IPS-18a (cell line): ENCODE results near the gene NHEJ1.

Source experiments
- H3K27ac ChIP-seq: one replicate; pipeline ENCODE4 v1.5.1; 2013; ENCODE audit warnings: low read length
- H3K27me3 ChIP-seq: one replicate; pipeline ENCODE4 v1.6.1; 2013; ENCODE audit warnings: mild to moderate bottlenecking, low read length; ENCODE audit not compliant: control insufficient read depth, insufficient read depth
- H3K36me3 ChIP-seq: one replicate; pipeline ENCODE4 v1.6.1; 2013; ENCODE audit warnings: low read depth, low read length; ENCODE audit not compliant: control insufficient read depth
- H3K4me1 ChIP-seq: one replicate; pipeline ENCODE4 v1.6.1; 2013; ENCODE audit warnings: low read depth, low read length; ENCODE audit not compliant: control insufficient read depth
- H3K4me3 ChIP-seq: one replicate; pipeline ENCODE4 v1.5.1; 2013; ENCODE audit warnings: low read length
- H3K9ac ChIP-seq: one replicate; pipeline ENCODE4 v1.6.1; 2013; ENCODE audit warnings: mild to moderate bottlenecking, low read length, moderate library complexity
- H3K9me3 ChIP-seq: one replicate; pipeline ENCODE4 v1.6.1; 2013; ENCODE audit warnings: low read depth, low read length; ENCODE audit not compliant: control insufficient read depth

The NHEJ1 gene

DNA sequence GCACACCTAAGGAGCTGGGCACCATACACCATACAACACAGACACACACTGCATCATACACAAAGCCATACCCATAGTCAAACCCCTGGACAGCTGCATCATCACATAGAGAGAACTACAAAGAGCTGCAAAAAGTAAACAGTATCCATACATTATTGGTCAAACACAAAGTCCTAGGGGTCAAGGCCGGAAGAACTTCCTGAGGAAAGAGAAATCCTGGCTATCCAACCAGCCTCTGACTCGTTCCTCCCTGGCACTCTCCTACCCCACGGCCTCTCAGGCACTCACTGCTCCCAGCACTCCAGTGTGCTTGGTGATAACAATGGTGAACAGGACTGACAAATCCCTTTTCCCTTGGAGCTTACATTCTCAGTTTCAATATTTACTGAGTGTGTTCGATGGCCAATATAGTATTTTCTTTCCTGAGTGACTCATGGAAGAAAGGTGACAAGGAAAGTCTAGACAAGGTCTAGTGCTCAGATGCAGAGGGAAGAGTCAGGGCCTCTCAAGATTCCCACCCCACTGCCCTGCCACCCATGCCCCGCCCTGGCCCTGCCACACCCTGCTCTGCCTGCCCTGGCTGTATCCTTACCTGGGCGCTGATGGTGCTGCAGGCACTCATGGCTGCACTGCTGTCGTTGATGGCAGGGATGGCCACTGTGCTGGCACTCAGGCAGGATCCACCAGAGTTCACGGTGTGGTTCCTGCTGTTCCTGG is 122.7 kb downstream of the NHEJ1 start:
- H3K27ac ChIP-seq, result no peak overlapping the region
- H3K9me3 ChIP-seq, result no peaks in the 10 kb centered on the region
- no peak overlapping the region for H3K4me3 ChIP-seq
- H3K36me3 ChIP-seq, result no peaks in the 10 kb centered on the region
- peaks cover 48% of the 10 kb centered on the region for H3K27me3 ChIP-seq
- no peak overlapping the region for H3K9ac ChIP-seq
- H3K4me1 ChIP-seq, result peaks cover 3% of the 10 kb centered on the region

DNA sequence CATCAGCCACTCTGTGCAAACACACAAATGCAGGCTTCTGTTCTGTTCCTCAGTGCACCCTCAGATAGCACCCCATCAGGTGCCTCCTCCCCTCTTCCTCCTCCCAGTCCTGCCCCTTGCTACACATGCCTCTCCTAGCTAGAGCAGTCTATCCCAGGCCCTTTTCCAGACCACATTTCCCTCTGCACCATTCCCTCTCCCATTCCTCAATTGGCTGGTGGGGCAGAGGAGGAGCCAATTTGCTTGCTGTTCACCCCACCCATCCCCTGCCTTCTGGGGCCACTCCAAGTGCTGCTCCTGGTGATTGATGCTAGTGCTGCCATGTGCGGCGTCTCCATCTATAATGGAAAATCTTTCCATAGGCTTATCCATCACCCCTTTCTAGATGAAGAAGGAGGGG is 124.7 kb downstream of the NHEJ1 start:
- H3K4me3 ChIP-seq, result no peak overlapping the region
- H3K36me3 ChIP-seq, result no peaks in the 10 kb centered on the region
- H3K9ac ChIP-seq, result no peak overlapping the region
- peaks cover 34% of the 10 kb centered on the region for H3K27me3 ChIP-seq
- H3K9me3 ChIP-seq, result no peaks in the 10 kb centered on the region
- H3K4me1 ChIP-seq, result no peaks in the 10 kb centered on the region
- no peak overlapping the region for H3K27ac ChIP-seq

DNA sequence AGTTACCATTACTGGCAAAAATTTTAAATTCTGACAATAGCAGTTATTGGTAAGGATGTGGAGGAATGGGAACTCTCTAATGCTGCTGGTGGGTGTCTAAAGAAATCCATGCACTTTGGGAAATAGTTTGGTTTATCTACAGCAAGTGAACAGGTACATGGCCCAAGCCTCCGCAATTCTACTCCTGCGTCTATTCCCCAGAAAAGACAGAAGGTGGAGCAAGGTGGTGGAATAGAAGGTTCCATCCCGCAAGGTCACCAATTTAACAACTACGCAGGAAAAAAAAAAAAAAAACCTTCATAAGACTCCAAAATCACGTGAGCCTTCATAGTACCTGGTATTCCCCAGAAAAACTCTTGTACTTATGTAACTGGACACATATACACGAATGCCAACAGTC is 125.8 kb downstream of the NHEJ1 start:
- H3K36me3 ChIP-seq, result no peaks in the 10 kb centered on the region
- no peaks in the 10 kb centered on the region for H3K9me3 ChIP-seq
- H3K27ac ChIP-seq, result no peak overlapping the region
- no peak overlapping the region for H3K4me3 ChIP-seq
- no peaks in the 10 kb centered on the region for H3K4me1 ChIP-seq
- H3K27me3 ChIP-seq, result peaks cover 25% of the 10 kb centered on the region
- H3K9ac ChIP-seq, result no peak overlapping the region

DNA sequence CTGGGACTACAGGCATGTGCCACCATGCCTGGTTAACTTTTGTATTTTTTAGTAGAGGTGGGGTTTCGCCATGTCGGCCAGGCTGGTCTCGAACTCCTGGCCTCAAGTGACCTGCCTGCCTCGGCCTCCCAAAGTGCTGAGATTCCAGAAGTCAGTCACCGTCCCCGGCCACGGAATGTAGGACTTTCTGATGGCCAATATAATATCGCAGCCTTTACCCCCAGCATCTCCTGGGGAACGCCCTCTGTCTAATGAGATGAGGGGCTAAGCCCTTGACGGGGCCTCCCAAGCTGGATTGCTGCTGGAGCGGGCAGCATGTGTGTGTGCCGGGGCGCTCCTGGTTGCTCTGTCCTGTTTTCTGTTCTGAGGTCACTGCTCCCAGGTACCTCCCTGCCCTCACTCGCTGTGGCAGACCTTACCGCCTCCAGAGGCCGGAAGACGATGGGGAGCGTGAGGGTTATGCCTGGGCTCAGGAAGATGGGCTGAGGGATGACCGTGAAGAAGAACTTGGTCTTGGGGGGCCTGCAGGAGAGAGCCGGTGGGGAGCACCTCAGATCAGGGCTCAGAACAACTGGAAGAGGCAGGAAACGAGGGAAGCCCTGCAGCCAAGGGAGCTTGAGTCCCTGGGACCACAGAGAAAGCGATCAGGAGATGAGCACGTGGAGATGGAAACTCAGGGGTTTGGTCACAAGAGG is 128.4 kb downstream of the NHEJ1 start:
- H3K9ac ChIP-seq, result no peak overlapping the region
- no peaks in the 10 kb centered on the region for H3K9me3 ChIP-seq
- H3K4me3 ChIP-seq, result no peak overlapping the region
- H3K36me3 ChIP-seq, result no peaks in the 10 kb centered on the region
- H3K27ac ChIP-seq, result no peak overlapping the region
- H3K4me1 ChIP-seq, result no peaks in the 10 kb centered on the region
- H3K27me3 ChIP-seq, result peaks cover 20% of the 10 kb centered on the region

DNA sequence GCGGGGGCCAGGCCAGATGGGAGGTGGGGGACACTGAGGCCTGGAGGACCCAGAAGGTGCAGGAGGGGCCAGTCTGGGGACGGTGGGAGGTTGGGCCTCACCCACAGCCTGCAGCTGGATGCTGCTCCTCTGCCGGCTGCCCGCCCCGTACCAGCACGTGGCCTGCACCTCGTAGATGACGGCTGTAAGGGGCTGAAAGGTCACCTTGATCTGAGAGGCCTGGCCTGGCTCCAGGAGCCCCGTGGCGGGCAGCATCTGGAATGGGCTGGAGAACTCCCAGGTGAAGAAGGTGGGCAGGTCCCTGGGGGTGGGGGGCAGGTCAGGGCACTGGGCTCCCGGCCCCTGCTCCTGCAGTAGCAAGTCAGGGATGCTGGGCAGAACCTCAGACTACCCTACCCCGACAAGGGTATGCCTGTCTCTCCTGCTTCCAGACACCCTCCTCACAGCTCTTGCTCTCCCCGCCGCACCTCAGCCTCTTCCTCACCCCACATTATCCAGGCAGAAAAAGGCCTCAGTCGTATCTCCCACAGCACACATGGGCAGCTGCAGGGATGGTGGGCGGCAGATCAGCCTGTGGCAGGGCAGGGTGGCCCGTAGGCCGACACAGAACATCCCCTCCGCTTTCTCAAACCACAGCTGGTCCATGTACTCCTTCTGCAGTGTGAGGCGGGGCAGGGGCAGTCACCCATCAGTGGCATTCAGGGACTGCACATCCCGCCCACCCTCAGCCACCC is 129.4 kb downstream of the NHEJ1 start:
- H3K9me3 ChIP-seq, result no peaks in the 10 kb centered on the region
- no peaks in the 10 kb centered on the region for H3K4me1 ChIP-seq
- no peak overlapping the region for H3K27ac ChIP-seq
- H3K4me3 ChIP-seq, result no peak overlapping the region
- peaks cover 12% of the 10 kb centered on the region for H3K27me3 ChIP-seq
- H3K9ac ChIP-seq, result no peak overlapping the region
- no peaks in the 10 kb centered on the region for H3K36me3 ChIP-seq

DNA sequence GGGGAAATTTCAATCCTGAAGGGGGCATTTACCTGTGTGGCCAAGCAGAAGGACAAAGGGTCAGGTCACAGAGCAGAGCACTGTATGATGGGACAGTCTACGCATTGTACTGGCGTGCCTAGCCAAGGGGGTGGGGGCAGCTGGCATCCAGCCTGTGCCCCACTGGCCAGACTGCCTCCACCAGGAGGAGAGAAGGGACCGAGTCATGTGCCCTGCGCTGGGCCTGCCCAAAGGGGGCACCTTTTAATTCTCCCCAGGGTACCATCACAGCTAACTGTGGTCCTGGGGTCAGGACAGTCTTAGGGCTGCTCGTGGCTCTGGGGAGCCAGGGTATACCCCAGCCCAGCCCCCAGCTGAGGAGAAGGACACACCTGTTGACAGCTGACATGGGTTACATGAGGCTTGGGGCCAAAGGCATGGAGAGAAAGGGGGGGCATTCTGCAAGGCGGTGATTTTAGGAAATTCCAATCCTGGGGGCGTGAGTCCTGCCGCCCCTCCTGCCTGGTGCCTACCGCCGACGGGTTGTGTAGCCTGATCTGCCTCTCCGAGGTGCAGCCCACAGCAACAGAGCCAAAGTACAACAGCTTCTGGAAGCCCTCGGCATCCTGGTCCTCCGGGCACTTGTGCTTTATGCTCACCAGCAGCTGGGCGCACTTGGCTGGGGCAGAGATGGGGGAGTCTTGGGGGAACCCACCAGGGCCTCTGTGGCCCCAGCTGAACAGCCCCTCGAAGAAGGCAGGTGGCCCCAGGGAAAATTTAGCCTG is 130.3 kb downstream of the NHEJ1 start:
- H3K9me3 ChIP-seq, result no peaks in the 10 kb centered on the region
- no peaks in the 10 kb centered on the region for H3K4me1 ChIP-seq
- no peak overlapping the region for H3K9ac ChIP-seq
- no peak overlapping the region for H3K4me3 ChIP-seq
- no peak overlapping the region for H3K27ac ChIP-seq
- H3K36me3 ChIP-seq, result no peaks in the 10 kb centered on the region
- H3K27me3 ChIP-seq, result peaks cover 12% of the 10 kb centered on the region

DNA sequence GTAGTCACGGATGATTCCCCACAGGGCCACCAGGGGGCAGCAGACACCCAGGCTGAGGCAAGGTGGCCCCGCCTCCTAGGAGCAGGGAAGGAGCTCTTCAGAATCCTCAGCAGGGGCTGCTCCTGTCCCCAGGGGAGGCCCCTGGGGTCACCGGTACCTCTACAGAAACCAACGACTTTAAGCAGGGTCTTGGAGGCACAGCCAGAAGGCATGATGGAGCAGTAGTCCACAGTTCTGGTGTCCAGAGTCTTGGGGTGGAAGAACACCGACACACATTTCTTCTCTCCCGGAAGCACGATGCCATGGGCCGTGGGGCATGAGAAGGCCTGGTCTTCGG is 130.8 kb downstream of the NHEJ1 start:
- Histone ChIP-seq H3K9ac (no peak overlapping the region), H3K9me3 (no peaks in the 10 kb centered on the region), H3K27me3 (peaks cover 9% of the 10 kb centered on the region), H3K36me3 (no peaks in the 10 kb centered on the region), H3K27ac (no peak overlapping the region), H3K4me1 (no peaks in the 10 kb centered on the region), H3K4me3 (no peak overlapping the region)

DNA sequence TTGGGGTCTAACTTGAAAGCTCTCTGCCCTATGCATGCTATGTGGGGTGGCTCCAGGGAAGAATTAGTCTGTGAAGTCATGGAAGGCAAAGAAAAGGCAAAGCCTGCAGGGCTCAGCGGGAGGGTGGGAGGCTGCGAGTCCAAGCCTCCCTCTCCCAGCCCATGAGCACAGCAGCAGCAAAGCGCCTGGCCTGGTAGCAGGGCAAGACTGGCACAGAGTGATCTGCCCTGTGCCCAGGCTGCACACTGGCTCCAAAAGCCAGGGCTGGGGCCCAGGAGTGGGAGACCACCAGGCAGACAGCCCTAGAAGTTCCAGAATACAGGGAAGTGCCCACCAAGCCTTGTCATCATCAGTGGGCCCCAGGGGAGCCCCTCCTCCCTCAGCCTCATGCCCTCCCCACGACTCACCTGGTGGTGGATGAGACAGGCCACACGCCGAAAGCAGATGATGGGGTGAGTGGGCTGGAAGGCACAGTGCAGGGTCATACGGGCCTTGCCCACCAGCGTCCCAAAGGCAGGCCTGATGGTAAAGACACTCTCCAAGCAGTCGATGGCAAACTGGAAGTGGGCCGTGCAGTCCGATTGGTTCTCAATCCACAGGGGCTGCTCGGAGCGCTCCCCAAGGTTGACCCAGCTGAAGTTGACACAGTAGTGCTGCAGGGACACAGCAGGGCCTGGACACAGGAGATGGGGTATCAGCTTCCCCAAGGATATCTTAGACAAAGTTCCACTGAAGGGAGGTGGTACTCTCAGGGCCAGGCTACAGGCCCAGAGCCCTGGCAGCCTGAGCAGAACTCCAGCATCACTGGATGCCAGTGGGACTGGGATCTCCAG is 131.4 kb downstream of the NHEJ1 start:
- H3K4me1 ChIP-seq, result no peaks in the 10 kb centered on the region
- peaks cover 3% of the 10 kb centered on the region for H3K27me3 ChIP-seq
- no peaks in the 10 kb centered on the region for H3K36me3 ChIP-seq
- no peak overlapping the region for H3K27ac ChIP-seq
- no peak overlapping the region for H3K9ac ChIP-seq
- no peak overlapping the region for H3K4me3 ChIP-seq
- H3K9me3 ChIP-seq, result no peaks in the 10 kb centered on the region

DNA sequence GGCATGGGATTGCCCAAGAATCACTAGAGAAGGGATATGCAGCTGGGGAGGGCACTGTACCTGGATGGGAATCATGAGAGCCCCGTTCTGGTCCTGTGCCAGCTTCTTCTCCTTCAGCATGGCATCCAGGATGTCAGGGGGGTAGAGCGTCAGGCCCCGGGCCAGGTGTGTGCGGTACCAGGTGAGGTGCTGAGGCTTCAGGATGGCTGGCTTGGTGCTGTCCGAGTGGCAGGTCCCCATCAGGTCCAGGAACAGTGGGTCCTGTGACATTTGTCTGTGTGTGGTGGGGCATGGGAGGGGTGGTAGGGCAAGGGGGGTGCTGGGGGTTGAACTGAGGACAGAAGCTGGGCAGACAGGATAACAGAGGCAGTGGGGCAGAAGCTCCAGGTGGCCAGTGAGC is 132.5 kb downstream of the NHEJ1 start:
- H3K9me3 ChIP-seq, result no peaks in the 10 kb centered on the region
- H3K4me3 ChIP-seq, result no peak overlapping the region
- no peak overlapping the region for H3K9ac ChIP-seq
- H3K27ac ChIP-seq, result no peak overlapping the region
- no peaks in the 10 kb centered on the region for H3K36me3 ChIP-seq
- no peaks in the 10 kb centered on the region for H3K4me1 ChIP-seq
- H3K27me3 ChIP-seq, result no peaks in the 10 kb centered on the region

DNA sequence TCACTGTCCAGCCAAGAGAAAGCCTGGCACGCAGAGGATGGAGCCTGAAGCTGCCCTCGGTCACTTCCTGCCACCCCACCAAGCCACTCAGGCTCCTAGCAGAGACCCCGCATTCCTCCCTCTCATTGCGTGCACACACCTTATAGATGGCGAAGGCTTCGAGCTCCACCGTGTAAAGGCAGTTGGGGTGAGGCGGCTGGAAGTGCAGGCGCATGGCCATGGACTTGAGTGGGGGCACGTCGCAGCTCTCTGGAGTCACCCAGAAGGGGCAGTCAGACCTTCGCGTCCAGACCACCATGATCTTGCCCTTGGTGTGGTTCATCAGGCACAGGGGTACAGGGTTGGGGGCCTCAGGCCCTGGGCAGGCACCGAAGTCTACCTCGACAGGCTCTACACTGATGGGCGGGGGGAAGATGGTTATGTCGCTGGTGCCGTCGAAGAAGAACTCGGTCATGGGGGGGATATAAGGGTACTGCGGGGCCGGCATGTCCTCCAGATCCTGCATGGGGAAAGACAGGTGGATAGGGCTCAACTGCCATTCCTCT is 133.0 kb downstream of the NHEJ1 start:
- Histone ChIP-seq H3K27ac (no peak overlapping the region), H3K9ac (no peak overlapping the region), H3K27me3 (no peaks in the 10 kb centered on the region), H3K9me3 (no peaks in the 10 kb centered on the region), H3K4me1 (no peaks in the 10 kb centered on the region), H3K36me3 (no peaks in the 10 kb centered on the region), H3K4me3 (no peak overlapping the region)
